HG02571 (cell line): ENCODE results near the gene MAGEH1.
A peak's percentile ranks its signal among the peaks of the same experiment; 100 is the strongest.
"Not testable (repeated sequence)": the region's sequence is repeated elsewhere in the genome, so short reads cannot be mapped to it uniquely, and the experiment has no call there.

Experiments used
- ATAC-seq: cut with Tn5 transposase; IDR thresholded peaks from one replicate; pipeline ENCODE4 v1.9.1; 2021; ENCODE audit warnings: mild to moderate bottlenecking, moderate library complexity; ENCODE audit not compliant: unreplicated experiment

The MAGEH1 gene, protein sequence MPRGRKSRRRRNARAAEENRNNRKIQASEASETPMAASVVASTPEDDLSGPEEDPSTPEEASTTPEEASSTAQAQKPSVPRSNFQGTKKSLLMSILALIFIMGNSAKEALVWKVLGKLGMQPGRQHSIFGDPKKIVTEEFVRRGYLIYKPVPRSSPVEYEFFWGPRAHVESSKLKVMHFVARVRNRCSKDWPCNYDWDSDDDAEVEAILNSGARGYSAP

DNA sequence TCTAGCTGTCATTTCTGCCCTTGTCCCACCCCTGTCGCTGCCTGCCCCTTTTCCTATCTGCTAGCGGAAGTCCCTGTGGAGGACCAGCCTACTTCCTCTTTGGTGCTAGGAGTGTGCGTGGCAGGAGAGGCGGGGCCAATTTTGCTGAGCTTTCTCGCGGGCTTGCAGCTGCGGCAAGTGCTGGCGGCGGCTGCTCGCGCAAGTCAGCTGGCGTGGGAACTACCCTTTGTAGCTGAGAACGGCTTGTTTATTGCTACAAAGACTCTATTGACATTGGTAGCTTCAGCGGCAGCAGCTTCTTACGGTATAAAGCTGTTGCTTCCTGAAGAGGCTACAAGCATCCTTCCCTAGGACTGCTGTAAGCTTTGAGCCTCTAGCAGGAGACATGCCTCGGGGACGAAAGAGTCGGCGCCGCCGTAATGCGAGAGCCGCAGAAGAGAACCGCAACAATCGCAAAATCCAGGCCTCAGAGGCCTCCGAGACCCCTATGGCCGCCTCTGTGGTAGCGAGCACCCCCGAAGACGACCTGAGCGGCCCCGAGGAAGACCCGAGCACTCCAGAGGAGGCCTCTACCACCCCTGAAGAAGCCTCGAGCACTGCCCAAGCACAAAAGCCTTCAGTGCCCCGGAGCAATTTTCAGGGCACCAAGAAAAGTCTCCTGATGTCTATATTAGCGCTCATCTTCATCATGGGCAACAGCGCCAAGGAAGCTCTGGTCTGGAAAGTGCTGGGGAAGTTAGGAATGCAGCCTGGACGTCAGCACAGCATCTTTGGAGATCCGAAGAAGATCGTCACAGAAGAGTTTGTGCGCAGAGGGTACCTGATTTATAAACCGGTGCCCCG is at the start of gene MAGEH1:
TSS of gene MAGEH1 (plus strand) at position 138 of the 843 bp plus-strand sequence. CDS start at position 386, 248 bp downstream.
- ATAC-seq = peak; percentile 95

DNA sequence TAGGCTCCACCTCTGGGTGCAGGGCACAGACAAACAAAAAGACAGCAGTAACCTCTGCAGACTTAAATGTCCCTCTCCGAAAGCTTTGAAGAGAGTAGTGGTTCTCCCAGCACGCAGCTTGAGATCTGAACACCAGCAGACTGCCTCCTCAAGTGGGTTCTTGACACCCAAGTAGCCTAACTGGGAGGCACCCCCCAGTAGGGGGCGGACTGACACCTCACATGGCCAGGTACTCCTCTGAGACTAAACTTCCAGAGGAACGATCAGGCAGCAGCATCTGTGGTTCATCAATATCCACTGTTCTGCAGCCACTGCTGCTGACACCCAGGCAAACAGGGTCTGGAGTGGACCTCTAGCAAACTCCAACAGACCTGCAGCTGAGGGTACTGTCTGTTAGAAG is 24.8 kb upstream of the MAGEH1 start:
- ATAC-seq = not testable (repeated sequence)

DNA sequence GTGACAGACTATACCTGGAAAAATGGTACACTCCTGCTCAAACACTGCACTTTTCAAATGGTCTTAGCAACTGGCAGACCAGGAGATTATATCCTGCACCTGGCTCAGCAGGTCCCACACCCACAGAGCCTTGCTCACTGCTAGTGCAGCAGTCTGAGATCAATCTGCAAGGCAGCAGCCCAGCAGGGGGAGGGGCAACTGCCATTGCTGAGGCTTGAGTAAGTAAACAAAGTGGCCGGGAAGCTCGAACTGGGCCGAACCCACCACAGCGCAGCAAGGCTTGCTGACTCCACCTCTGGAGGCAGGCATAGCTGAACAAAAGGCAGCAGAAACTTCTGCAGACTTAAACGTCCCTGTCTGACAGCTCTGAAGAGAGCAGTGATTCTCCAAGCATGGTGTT is 8.5 kb upstream of the MAGEH1 start:
- ATAC-seq = not testable (repeated sequence)

DNA sequence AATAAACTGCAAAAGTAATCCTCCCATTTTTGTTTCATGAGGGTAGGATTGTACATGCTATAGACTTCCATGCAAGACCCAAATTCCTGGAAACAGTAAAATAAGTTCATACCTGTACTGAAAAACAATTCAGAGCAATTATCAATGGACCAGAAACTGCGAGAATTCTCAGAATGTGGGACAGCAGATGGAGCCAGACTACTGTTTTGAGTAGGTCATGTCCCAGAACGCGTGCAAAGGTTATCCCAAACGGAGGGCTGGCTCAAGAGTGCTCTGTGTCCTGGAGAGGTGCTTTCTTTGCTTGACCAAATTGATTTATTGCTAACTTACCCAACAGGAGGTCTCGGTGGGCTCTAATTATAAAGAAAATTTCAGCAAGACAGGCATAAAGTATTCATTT is 1.7 kb upstream of the MAGEH1 start:
- no peak for ATAC-seq

DNA sequence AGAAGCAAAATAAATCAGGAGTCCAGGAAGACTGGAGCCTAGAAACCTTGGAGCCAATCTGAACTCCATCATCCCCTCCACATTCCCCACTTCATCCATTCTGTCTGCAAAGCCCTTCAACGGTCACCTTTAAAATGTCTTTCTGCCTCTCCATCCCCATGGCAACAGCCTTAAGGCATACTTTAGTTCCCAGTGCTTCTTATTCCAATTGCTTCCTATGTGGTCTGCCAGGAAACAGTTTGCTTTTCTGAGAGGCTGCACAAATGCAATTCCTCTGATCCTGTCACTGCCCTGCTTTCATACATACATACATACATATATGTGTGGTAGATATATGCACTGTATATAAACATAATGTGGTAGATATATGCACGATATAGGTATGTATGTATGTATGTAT is 786 bp upstream of the MAGEH1 start:
- ATAC-seq = no peak

DNA sequence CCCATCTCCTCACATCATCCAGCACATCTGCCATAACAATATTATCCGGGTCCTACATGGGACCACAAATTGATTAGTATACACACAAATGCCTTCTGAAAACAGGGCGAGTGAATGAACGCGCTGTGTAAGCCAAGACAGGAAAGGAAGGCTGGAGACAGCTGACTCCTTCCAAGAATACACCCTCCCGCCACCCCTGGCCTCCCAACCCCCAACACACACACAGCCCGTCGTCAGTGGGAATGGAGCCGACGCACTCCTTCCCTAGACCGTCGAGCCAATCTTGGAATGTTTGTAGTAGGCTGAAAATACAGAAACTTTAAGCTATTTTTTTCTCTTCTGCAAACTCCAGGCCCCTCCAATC is 319 bp upstream of the MAGEH1 start:
- peak; percentile 15 for ATAC-seq

DNA sequence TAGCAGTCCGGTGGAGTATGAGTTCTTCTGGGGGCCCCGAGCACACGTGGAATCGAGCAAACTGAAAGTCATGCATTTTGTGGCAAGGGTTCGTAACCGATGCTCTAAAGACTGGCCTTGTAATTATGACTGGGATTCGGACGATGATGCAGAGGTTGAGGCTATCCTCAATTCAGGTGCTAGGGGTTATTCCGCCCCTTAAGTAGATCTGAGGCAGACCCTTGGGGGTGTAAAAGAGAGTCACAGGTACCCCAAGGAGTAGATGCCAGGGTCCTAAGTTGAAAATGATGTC is 852 bp downstream of the MAGEH1 start:
- ATAC-seq = no peak

DNA sequence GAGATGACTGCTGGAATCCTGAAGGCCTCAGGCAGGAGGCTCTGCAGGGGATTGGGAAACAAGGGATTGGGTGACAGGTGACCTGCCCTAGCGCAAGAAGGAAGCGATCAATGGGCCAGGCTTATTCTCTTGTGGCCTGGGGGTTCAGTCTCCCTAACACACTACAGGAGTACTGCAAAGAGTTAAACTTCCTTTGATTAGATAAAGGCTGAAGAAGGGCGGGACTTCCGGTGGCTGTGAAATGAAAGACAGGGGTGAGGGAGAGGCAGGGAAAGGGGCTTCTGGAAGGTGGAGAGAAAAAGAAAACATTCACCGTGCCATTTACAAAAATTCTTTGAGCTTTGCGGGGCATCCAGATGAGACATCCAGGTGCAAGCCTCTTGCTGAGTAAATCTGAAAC is 3.8 kb downstream of the MAGEH1 start:
- ATAC-seq = not testable (repeated sequence)

DNA sequence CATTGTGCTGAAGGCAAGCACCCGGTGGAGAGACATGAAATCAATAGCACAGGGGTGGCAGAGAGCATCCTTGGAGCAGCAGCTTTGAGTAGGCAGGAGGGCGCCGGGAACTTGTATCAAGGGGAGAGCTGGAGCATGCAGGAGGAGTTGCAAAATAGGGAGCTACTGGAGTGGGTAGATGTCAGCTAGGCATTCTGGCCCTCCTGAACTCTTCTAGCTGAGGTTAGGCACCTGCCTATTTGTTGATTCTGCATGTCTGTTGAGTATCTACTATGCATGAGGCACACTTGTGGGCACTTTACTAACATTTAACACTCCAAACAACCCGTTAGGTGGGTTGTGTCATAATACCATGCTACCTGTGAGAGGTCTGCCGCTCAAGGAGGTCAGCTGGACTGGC is 7.5 kb downstream of the MAGEH1 start:
- not testable (repeated sequence) for ATAC-seq

DNA sequence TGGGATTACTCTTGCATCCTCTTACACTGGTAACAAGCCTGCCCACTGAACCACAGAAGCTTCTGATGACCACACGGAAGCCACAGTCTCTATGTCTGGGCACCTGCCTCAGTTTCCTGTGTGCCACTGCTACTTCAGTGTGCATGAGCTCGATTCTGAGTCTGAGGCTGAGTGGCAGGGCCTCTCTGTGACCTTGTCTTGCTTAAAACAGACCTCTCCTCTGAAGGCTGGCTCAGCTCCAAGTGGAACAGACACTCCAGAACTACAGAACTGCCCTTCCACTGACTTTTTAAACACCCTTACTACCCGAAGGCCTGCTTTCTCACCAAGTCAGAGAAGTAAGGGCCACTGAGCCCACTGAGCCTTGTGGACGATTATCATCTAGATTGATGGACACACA is 8.0 kb downstream of the MAGEH1 start:
- not testable (repeated sequence) for ATAC-seq

DNA sequence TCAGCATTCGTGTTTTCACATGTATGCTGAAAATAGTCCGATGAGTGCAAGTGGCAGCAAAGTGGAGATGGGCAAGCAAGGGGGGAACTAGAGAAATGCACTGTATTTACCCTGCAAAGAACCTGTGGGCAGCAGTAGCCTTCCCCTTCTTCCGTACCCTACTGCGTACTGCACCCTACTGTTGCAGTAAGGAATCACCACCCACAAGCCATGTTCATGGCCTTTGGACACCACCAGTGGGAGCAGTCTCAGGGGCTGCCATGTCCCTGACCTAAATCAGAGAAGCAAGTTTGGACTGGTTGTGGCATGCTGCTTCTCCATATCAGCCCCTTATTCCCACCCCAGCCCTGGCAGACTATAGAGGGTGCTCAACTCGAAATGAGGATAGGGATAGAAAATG is 12.1 kb downstream of the MAGEH1 start:
- not testable (repeated sequence) for ATAC-seq

DNA sequence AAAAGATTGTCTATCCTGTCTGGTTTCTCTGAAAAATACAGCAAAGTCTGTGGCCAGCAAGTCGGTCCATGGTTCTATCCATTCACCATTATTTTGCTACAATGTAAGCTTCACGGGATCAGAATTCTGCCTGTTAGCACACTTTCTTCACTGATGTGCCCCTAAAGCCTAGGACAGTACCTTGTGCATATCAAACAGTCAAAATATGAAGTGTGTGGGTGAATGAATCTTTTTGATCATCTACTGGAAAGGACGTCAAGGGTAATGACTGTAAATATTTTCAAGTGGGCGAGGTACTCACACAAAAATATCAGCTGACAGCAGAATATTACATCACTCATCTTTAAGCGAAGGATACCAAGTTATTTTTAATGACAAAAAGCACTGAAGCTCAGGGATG is 13.2 kb downstream of the MAGEH1 start:
- not testable (repeated sequence) for ATAC-seq

DNA sequence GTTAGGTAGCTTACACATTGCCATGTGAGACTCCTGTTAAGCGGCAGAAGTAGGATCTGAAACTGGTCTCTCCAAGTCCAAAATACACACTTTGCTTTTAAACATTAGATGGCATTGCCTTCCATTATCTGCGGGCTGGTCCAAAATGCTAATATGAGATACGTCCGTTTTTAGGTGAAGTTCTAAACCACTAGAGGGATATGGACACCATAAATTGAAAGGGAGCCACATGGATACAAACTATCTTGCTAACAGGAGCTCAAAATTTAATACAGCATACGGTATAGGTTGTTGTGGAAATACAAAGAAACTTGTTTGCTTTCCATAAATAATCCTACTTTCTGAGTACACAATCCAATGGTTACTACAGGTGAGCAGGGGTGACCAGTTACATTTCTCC is 13.9 kb downstream of the MAGEH1 start:
- not testable (repeated sequence) for ATAC-seq

DNA sequence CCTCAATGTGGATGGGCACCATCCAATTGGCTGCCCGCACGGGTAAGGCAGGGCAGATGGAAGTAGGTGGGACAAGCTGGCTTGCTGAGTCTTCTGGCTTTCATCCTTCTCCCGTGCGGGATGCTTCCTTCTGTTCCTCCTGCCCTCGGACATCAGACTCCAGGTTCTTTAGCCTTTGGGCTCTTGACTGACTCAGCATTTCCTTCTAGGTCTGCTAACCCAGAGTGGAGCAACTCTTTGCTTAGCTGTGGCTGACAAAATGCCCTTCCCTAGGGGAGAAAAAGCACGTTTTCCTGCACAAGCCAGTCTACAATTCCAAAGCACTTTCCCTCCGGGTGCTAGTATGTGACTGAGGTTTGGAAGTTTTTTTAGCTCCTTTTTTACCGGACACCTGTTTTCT is 28.0 kb downstream of the MAGEH1 start:
- ATAC-seq = not testable (repeated sequence)

DNA sequence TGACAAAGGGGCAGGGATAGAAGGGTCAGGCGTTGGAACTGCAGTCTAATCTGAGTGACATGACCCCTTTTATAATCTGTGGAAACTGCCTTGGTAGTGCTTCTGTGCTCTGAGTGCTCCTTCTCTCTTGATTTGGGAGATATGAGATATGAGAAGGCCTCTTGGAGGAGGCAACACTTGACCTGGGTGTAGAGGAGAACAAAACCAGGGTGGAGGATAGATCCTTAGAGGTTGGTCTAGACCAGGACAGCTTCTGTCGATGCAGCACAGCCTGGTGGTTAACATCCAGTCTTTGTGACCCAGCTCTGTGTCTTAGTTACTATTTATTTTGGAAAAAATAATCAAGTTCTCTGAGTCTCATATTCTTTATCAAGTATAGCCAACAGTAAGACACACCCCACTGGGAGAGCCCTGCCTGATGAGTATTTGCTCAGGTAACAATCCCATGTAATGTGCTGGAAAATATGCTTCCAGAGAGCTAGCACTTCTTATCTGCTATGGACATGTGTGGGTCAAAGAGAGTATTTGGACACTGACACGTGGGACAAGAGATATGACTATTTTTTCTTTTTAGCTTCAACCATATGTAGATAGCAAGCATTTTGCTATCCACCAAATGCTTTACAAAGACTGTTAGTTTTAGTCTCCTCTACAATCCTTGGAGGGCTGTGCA is 28.6 kb downstream of the MAGEH1 start:
- ATAC-seq = no peak

DNA sequence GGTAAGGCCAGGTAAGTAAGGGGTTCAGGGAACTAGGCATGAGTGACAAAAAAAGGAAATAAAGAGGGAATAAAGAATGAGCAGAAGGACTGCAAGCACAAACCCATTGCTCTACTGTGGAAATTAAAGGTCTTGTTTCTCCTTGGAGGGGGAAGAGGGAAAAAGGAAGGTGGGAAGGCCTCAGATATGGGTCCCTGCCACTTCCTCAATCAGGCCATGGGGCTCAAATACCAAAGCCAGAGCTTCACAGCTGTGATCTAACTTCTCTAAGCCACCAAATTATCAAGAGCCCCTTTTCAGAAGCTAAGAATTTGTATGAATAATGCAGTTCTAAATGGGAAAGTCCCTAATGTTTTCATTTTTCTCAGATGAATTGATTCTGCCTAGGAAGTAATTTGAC is 33.0 kb downstream of the MAGEH1 start:
- no peak for ATAC-seq

DNA sequence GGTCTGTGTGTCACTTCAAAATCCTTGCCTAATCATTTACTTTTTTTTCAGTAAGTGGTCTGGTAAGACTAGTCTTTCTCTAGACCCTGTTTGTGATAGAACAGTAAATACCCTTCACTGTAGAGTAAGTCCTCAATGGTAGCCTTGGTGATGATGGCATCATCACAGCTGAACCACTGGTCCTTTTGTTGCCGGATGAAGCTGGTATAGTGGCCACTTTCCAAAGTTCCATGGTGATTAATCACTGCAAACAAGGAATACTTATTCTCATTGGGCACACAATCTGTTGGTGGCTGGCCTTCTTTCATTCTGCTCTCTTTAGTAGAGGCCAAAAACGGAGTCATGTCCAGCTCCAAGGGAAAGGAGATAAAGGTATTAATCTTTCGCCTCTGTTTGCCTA is 34.8 kb downstream of the MAGEH1 start:
- no peak for ATAC-seq

DNA sequence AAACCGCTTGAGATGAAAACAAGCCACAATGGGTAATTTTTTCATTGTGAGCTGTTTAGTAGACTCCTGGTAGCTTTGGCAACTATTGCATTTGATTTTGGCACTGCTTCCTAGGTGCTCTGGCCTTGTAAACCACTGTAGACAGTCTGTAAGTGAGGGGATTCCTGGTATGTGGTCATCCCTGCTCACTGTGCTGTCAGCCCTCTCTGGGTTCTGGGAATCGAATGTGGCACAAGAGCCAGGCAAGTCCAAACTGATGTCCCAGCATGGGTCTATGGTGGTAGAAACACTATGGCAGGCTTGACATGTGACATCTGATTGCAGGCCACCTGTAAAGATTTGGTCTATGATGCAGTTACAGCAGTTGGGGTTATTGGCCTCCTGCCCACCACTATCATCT is 35.2 kb downstream of the MAGEH1 start:
- no peak for ATAC-seq

DNA sequence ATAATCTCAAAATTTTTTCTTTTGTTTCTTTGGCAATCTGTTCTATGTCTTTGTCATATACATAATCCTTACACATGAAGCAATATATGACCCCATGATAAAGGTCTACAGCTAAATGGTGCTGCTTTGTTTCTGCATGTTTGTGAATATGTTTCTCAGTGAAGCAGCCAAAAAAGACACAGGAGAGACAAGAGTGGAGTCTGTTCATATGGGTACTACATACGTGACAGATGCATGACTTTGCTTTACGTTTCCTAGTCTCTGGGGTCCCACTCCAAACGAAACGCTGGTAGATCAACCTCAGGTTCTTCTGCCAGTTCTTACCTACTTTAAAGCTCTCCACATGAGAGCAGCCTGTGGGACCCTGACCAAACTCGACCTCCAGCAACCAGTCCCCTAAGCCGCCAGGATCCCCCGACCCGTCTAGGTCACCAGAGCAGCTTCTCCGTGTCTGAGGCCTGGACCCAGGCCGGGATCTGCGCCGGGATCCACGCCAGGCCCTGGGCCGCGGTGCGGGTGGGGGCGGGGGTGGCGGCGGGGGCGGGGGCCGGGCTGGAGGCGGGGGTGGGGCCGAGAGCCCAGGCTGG is 36.2 kb downstream of the MAGEH1 start:
- ATAC-seq = no peak

DNA sequence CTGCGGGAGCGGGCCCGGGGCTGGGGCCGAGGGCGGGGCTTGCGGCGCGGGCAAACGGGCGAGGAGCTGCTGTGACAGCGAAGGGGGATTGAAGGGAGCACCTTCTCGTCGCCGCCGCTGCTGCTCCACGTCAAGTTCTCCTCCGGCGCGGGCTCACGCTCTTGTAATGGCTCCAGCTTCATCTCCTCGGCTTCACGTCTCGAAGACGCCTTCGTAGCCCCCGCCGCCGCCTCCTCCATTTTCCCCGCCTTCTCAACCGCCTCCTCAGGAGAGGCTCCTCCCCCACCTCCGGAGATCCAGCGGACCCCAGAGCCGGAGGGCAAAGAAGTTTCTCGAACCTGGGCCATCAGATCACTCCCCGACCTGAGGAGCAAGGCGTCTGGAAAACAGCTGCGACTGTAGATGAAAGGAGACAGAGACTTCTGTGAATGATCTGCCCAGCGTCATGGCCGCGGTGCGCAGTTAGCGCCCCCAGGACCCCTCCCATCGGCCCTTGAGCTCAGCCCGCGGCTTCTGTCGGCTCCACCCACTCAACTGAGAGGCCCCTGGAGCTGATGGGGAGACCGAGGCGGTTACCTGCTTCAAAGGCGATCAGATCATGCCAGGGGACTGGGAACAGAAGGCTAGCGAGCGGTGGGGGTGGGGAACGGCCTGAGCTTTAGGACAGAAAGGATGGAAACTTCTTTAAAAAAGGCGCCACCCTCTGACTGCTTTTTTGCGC is 36.8 kb downstream of the MAGEH1 start:
- peak; percentile 64 for ATAC-seq
